PC-3 (cell line): ENCODE measurements around the gene PLXNB2.

Experiments
- CTCF ChIP-seq: fragments of 300-600 bp; sonication (generic); conservative IDR thresholded peaks from 2 replicates; pipeline ENCODE4 v1.5.1; 2017; ENCODE audit warnings: antibody characterized with exemption, low read depth, mild to moderate bottlenecking, low read length
- EZH2 ChIP-seq: fragments of 300-600 bp; sonication (generic); IDR thresholded peaks from one replicate; pipeline ENCODE4 v1.6.1; 2017; ENCODE audit warnings: antibody characterized with exemption, mild to moderate bottlenecking, low read length; ENCODE audit not compliant: unreplicated experiment
- EZH2phosphoT487 ChIP-seq: fragments of 300-600 bp; sonication (generic); IDR thresholded peaks from 2 replicates; pipeline ENCODE4 v1.6.1; 2018; ENCODE audit warnings: mild to moderate bottlenecking, antibody characterized with exemption, low read length, borderline replicate concordance

GRCh38 chr22:50228366-50228765, 79.1 kb downstream of the PLXNB2 start:
- TF ChIP-seq CTCF (no peak), EZH2 (no peak), EZH2phosphoT487 (no peak)
